SH-SY5Y (cell line): Measurements from ENCODE around the gene CCDC12.

ENCODE experiments used
- GATA2 ChIP-seq: IDR thresholded peaks from 2 replicates; pipeline ENCODE4 v1.6.1; 2011; ENCODE audit warnings: mild to moderate bottlenecking, low read depth, low read length
- GATA3 ChIP-seq: IDR thresholded peaks from 2 replicates; pipeline ENCODE4 v1.6.1; 2011; ENCODE audit warnings: low read depth, mild to moderate bottlenecking, low read length, moderate library complexity

GRCh38 chr3:46997453-46998091 lies 21.0 kb upstream of the CCDC12 start:
- TF ChIP-seq GATA2 (no peak), GATA3 (no peak)
